Measurements from ENCODE around the gene WDR81.
"Not testable (repeated sequence)": the region's sequence is repeated elsewhere in the genome, so short reads cannot be mapped to it uniquely, and the experiment has no call there.

The WDR81 gene

GRCh38 chr17:1730326-1731193, 6.1 kb downstream of the WDR81 start:
- peak; percentile 54 for DNase-seq (ENCODE audit: low spot score)

- DNase-seq (ENCODE audit: low spot score), result no peak
These were observed 6.6 kb downstream of the WDR81 start for GRCh38 chr17:1731194-1731506.

- no peak for DNase-seq (ENCODE audit: low spot score)
These were observed 7.8 kb downstream of the WDR81 start for GRCh38 chr17:1732241-1732832.

DNA sequence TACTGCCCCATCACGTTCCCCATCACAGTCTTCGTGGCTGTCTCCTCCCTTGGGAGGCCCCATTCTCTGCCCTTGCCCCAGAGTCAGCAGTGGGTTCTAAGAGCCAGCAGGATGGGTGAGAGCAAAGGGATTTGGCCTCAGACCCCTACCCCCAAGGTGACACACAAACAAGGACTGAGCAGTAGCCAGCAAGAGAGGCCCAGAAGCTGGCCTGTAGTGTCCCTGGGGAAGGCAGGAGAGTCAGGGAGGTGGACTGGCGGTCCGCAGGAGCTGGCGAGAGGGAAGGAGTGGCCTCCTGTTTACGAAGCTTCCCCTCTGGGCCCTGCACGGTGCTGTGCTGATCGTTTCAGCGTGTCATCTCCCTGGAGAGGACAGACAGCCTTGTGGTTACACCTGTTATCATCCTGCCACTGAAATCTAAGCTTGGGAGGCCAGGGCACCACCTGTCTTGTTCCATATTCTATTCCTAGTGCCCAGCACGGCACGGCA, 8.4 kb downstream of the WDR81 start:
- no peak for DNase-seq (ENCODE audit: low spot score)

DNA sequence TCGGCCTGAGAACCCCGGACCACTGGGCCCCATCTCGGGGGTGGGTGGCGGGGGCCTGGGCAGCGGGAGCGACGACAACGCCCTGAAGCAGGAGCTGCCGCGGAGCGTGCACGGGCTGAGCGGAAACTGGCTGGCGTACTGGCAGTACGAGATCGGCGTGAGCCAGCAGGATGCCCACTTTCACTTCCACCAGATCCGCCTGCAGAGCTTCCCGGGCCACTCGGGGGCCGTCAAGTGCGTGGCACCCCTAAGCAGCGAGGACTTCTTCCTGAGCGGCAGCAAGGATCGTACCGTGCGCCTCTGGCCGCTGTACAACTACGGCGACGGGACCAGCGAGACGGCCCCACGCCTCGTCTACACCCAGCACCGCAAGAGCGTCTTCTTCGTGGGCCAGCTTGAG, 9.3 kb downstream of the WDR81 start:
- no peak for DNase-seq (ENCODE audit: low spot score)

GRCh38 chr17:1735418-1735817, 10.9 kb downstream of the WDR81 start:
- no peak for DNase-seq (ENCODE audit: low spot score)

DNA sequence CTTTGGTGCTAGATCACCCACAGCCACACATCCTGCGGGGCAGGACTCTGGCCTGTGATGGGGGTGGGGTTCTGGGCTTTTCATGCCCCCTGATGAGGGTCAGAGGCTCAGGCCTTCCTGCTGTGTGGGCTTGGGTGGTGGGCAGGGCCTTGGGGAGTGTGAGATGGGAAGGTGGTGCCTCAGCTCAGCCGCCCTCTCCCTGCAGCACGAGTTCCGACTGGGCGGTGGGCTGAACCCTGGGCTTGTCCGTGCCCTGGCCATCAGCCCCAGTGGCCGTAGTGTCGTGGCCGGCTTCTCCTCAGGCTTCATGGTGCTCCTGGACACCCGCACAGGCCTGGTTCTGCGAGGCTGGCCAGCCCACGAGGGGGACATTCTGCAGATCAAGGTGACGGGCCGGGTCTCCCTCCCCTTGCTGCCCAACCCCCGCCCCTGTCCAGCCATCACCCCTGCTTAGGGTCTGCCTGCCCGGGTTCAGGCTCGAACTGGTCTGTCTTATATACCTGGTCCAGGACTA, 11.4 kb downstream of the WDR81 start:
- DNase-seq (ENCODE audit: low spot score), result no peak

DNA sequence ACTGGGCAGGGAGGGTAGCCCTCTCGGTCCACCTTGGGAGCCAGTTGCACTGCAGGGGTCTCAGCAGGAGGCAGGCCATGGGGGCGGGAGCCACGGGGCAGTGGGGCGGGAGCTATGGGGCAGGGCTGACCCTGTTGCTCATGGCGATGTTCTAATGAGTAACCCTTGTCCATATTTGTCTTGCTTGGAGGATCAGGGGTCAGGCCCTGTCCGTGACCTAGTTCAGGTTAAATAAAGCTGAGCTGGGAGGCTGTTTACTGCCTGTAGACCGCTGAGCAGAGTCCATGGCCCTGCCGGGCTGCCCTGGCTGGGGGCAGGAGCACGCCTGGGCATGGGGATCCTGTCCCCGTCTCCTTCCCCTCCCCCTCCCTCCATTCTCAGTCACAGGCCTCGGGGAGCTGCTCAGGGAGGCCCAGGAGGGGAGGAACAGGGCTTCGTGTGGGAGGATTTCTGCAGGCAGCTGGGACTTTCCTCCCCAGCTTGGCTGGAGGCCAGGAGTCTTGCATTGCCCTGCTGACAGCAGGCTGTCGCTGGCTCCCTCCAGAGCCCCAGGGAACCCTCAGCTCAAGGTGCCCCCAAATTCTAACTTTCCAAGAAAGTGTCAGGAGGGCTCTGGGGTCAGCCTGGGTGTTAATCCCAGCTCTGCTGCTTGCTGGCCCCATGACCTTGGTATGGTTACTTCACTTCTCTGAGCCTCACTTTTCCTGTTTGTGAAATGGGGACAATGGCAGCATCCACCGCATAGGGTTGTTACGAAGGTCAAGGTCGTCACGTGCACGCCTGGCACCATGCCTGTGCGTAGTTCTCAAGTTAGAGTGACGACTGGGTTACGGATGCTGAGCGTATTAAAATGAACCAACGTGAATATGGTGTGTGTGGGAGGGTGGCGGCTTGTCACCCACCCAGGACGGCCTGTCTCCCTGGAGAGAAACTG, 12.1 kb downstream of the WDR81 start:
- no peak for DNase-seq (ENCODE audit: low spot score)

DNA sequence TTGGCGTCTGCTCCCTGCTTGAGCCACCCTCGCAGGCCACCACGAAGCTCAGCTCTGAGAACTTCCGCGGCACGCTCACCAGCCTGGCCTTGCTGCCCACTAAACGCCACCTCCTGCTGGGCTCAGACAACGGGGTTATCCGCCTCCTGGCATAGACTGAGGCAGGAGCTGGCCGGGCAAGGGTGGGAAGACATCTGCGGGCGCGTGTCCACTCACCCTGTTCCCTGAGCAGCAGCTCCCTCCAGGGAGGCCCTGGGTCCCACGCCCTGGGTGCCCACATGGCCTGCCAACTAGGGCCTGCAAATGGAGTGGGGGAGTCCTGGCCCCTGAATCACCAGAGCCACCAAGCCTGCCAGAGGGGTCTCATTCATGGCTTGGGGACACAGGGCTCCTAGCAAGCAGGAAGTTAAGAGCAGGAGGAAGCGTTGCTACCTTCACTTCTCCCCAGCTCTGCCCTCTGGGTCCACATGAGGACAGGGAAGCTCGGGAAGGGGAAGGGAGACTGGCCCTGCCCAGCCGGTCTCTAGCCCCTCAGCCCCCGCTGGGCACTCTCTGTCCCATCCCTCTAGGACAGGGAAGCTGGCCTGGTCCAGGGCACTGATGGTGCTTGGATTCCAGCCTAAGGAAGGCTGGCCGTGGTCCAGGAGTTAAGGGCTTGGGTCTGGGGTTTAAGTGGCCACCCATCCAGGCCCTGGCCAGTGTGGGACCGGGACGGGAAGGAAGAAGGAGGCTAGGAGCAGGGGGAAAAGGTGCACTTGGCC, 13.2 kb downstream of the WDR81 start:
- DNase-seq (ENCODE audit: low spot score), result no peak

DNA sequence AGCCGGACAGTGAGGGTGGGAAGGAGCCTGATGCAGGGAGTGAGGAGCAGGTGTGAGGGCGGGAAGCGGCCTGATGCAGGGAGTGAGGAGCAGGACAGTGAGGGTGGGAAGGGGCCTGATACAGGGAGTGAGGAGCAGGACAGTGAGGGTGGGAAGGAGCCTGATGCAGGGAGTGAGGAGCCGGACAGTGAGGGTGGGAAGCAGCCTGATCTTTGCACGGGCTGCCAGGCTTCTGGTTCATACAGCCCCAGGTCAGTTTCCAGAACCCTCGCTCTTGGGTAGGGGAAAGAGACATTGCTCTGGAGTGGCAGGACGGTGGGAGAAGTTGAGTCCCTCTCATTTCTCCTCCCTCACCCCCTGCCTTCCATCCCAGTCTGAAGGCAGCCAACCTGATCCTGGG, 17.4 kb downstream of the WDR81 start:
- not testable (repeated sequence) for DNase-seq (ENCODE audit: low spot score)

DNA sequence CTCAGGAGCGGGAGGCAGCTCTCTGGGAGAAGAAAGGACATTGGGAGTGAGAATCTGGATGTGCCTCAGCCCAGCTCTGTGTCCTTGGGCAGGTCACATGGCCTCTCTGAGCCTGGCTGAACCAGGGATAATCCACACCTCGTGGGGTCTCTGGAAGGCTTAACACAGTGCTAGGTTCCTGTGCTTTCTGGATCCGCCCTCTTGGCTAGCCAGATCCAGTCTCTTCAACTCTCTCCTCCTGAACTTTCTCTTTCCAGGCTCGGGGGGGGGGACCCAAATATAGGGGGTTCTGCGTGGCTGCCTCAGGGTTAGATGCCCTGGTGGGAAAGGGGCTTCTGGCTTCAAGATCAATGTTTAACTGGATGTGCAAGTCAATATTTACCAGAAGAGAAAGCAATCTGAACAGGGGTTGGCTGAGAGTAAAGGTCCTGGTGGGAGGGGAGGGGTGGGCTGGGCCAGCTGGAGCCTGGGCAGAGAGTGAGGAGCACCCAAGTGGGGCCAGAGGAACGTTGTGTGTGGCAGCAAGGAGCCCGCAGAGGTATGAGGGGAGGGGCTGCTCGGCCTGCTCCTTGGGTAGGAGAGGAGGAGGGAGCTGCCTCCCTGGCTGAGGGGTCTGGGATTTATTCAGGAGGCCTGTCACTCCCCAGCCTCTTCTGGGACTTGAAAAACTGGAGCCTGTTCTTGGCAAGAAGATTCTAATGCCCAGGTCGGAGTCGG, 18.0 kb downstream of the WDR81 start, which contains the start of gene SERPINF2:
Gene SERPINF2 (plus strand): TSS at position 501 of the 717 bp plus-strand sequence. CDS start 2,125 bp downstream, outside the sequence.
- DNase-seq (ENCODE audit: low spot score), result no peak

- no peak for DNase-seq (ENCODE audit: low spot score)
These were observed 18.6 kb downstream of the WDR81 start for GRCh38 chr17:1743088-1743439.

DNA sequence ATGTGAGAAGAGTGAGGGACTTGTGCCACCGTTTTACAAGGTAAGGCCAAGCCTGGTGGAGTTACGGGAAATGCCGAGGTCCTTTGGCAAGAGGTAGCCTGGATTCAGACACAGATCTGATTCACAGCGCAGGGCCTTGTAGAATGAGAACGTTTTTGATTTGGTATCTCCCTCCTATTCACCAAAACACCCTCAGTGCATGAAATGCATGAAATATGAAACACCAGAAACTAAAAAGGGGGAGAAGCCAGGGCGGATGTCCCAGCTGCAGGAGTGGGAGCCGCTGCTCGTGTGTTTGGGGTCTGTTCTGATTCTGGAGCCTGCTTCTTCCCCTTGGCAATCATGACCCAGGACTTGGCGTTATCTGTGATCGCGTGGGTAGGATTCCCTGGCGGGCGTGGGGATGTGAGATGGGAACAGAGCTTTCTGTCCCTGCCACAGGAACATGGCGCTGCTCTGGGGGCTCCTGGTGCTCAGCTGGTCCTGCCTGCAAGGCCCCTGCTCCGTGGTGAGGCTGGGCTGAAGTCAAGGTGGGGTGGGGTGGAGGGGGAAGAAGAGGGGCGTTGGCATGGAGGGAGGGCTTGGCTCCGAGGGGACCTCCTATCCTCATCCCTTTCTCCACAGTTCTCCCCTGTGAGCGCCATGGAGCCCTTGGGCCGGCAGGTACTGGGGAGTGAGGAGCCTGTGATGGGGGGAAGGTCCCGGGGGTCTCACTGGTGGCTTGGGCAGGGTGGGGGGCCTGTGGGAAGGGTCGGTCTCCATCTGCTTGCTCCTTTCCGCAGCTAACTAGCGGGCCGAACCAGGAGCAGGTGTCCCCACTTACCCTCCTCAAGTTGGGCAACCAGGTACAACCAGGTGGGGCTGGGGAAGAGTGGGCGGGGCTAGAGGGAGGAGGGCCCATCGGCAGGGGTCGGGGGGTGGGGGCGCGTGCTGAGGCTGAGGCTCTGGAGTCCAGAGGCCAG, 20.3 kb downstream of the WDR81 start:
- no peak for DNase-seq (ENCODE audit: low spot score)

DNA sequence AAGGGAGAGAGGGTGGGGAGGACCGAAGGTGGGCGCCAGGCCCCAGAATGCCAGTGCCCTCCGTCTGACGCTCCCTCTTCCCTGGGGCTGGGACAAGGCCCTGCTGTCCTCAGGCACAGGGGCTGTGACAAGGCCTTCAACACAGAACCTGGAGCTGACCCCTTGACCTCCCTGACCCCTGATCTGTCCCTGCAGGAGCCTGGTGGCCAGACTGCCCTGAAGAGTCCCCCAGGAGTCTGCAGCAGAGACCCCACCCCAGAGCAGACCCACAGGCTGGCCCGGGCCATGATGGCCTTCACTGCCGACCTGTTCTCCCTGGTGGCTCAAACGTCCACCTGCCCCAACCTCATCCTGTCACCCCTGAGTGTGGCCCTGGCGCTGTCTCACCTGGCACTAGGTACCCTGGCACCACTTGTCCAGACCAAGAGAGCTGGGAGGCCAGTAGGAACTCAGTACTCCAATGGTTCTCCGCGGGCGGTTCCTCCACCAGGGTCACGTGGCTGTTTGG, 21.1 kb downstream of the WDR81 start:
- no peak for DNase-seq (ENCODE audit: low spot score)

- no peak for DNase-seq (ENCODE audit: low spot score)
These were observed 22.6 kb downstream of the WDR81 start for GRCh38 chr17:1746975-1747543.

DNA sequence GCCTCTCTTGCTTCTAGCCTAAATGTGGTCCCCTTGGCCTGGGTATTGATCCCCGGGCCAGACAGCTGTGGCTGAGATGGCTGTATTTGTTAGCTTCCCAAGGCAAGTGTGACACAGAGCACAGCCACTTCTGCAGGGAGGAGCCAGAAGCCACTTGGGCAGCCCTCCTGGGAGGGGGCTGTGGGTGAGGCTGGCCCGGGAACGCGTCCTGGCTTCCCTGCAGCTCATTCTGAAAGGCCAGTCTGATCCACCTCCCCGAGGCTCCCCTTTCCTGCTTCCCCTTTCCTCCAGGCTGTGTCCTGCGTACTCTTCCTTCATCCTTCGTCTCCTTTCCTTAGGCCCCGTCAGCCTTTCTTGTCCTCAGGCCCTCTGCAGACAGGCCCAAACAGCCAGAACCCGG, 26.1 kb downstream of the WDR81 start:
- DNase-seq (ENCODE audit: low spot score), result no peak

GRCh38 chr17:1752425-1753262, 28.1 kb downstream of the WDR81 start:
- no peak for DNase-seq (ENCODE audit: low spot score)

DNA sequence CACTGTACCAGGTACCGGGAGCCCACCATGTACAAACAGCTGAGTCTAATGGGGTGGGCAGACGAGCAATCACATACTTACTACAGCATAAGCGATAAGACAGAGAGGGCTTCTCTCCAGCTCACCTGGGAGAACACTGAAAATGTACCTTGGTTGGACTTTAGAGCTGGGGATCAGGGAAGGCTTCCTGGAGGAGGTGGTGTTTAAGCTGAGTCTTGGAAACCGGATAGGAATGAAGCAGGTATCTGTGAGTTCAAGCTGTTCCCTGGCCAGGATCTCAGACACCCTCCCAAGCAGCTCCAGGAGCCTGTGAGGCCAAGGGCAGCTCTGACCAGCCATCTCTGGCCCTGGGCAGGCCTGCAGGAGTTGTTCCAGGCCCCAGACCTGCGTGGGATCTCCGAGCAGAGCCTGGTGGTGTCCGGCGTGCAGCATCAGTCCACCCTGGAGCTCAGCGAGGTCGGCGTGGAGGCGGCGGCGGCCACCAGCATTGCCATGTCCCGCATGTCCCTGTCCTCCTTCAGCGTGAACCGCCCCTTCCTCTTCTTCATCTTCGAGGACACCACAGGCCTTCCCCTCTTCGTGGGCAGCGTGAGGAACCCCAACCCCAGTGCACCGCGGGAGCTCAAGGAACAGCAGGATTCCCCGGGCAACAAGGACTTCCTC, 29.4 kb downstream of the WDR81 start:
- no peak for DNase-seq (ENCODE audit: low spot score)
